Lower leg skin (tissue), 3 donors: ENCODE results near the gene TRIM17.

Experiments
- POLR2A ChIP-seq, 2 donors: fragments of 450-650 bp; IDR thresholded peaks; one replicate each; pipeline ENCODE4 v1.6.1; 2016 to 2017; ENCODE audit warnings: antibody characterized with exemption in 2 of 2, mild to moderate bottlenecking in 1 of 2, moderate library complexity in 1 of 2
- TF ChIP-seq, protein P1 (sequence below), 3 donors: fragments of 450-650 bp; IDR thresholded peaks; one replicate each; pipeline ENCODE4 v1.5.1; 2016; ENCODE audit warnings: antibody characterized with exemption in 3 of 3, mild to moderate bottlenecking in 3 of 3, moderate library complexity in 2 of 3

DNA sequence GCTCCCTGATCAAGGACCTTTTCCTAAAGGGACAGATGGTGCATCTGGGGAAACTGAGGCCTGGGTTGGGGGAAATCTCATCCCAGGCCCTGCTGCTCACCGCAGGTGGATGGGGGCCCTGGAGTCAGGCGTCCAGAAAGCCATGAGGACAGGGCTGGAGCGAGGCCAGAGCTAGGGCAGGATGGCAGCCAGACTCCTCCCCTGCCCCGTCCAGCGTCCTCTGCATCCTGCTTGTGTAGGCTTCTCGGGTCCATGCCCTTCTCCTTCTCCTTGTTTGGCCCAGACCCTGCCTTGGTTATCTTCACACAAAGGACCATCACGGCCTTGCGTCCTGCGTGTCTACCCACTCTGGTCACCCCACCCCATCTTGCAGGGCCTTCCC, 53.0 kb downstream of the TRIM17 start:
- TF ChIP-seq, protein P1, sequence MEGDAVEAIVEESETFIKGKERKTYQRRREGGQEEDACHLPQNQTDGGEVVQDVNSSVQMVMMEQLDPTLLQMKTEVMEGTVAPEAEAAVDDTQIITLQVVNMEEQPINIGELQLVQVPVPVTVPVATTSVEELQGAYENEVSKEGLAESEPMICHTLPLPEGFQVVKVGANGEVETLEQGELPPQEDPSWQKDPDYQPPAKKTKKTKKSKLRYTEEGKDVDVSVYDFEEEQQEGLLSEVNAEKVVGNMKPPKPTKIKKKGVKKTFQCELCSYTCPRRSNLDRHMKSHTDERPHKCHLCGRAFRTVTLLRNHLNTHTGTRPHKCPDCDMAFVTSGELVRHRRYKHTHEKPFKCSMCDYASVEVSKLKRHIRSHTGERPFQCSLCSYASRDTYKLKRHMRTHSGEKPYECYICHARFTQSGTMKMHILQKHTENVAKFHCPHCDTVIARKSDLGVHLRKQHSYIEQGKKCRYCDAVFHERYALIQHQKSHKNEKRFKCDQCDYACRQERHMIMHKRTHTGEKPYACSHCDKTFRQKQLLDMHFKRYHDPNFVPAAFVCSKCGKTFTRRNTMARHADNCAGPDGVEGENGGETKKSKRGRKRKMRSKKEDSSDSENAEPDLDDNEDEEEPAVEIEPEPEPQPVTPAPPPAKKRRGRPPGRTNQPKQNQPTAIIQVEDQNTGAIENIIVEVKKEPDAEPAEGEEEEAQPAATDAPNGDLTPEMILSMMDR (IDR thresholded peaks at IDR 0.05): no peak
- no peak for TF ChIP-seq POLR2A (IDR thresholded peaks at IDR 0.05)
